Psoas muscle (tissue), 8 donors: Measurements from ENCODE around the gene C7orf57. TPM values are rescaled to one million over a fixed set of nuclear protein-coding genes. Genes with fewer than 3 reads are reported as not detected.

Source experiments
- ATAC-seq, 4 donors: fragments of 200-7000 bp; cut with Tn5 transposase; one replicate each; pipeline ENCODE4 v1.9.1; 2020; ENCODE audit warnings: moderate library complexity in 3 of 4, mild to moderate bottlenecking in 2 of 4
- DNase-seq, 2 donors: peaks; one replicate each; pipeline ENCODE4 v3.0.0-alpha.2; 2020
- H3K27ac ChIP-seq: fragments of 200-600 bp; one replicate; pipeline ENCODE4 v1.8.0; 2022
- H3K27me3 ChIP-seq, 3 donors: fragments of 200-600 bp in 1 of 3; one replicate each; pipeline versions ENCODE4 v1.6.1 to v1.8.0; 2013 to 2022; ENCODE audit warnings: low read length in 2 of 3, mild to moderate bottlenecking in 2 of 3, moderate library complexity in 1 of 3; ENCODE audit not compliant: insufficient read depth in 3 of 3
- H3K36me3 ChIP-seq, 2 donors: fragments of 200-600 bp in 1 of 2; one replicate each; pipeline versions ENCODE4 v1.6.1 to v1.8.0; 2013 to 2022; ENCODE audit warnings: low read depth in 1 of 2, mild to moderate bottlenecking in 1 of 2, moderate library complexity in 1 of 2; ENCODE audit not compliant: insufficient read depth in 1 of 2
- H3K4me1 ChIP-seq: fragments of 200-600 bp; one replicate; pipeline ENCODE4 v1.8.0; 2022
- H3K4me3 ChIP-seq: fragments of 200-600 bp; one replicate; pipeline ENCODE4 v1.8.0; 2022; ENCODE audit warnings: mild to moderate bottlenecking
- H3K9me3 ChIP-seq: fragments of 200-600 bp; one replicate; pipeline ENCODE4 v1.8.0; 2022
- CTCF ChIP-seq: fragments of 200-600 bp; IDR thresholded peaks from one replicate; pipeline ENCODE4 v1.8.0; 2022; ENCODE audit warnings: antibody characterized with exemption
- WGBS, 3 donors: extraction: QIAGEN DNeasy Blood & Tissue Kit; methylation state at CpG; one replicate each; pipeline versions ENCODE4 v1.1.6 to v1.1.7; 2013; 5-methylcytosine and 5-hydroxymethylcytosine counted together
- intact Hi-C, 2 donors: fragments of 100-400 bp; cut with DNase I; formaldehyde crosslinking; loops; one replicate each; pipeline versions ENCODE4 v1.11.0 to v1.14.2; 2022
- polyA plus RNA-seq, 3 donors: library from polyadenylated mRNA; stranded (reverse); fragments of 200-250 nt; gene quantifications; one replicate each; pipeline ENCODE4 v1.2.3, GENCODE V29; 2013
- total RNA-seq, 4 donors: library from RNA; stranded (reverse); fragmentation: NEBNext Ultra II Directional in 2 of 4; extraction: Animal tissue kit (Norgen Biotek cat#: 25700) in 2 of 4; gene quantifications; one replicate each; pipeline versions ENCODE4 v1.2.1 to v1.2.4, GENCODE V29; 2021 to 2023
- donor health status: healthy with polysubstance abuse.
- donor health status: DM: no; HTN: no; CAD: no; lungs with moderate emphysema.
- donor health status: Bipolar disorder and iron deficiency.
- donor health status: healthy.
- donor health status: DM: yes; HTN: yes; CAD: no.
- donor health status: DM: no; HTN: no; CAD: no.
- donor health status: DM: no; HTN: no; CAD: no.
- donor health status: DM: yes; HTN: yes; CAD: no.

The C7orf57 gene
- total and polyA plus RNA-seq, 7 donors = 0.01 to 0.06 TPM; not detected in 5

DNA sequence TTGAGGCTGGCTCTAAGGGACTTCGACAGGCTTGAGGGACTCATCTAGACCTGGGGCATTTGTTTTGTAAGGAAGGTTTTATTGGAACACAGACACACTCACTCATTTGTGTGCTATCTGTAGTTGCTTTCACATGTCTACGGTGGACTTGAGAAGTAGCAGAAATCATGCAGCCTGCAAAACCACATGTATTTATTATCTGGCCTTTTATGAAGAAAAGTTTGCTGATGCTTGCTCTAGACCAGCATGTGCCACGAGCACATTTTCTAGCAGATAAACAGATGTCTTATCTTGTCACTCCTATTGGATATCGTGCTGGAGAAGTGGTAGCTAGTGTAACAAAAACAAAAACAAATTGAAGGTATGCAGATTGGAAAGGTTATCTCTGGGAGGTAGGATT is 63.5 kb downstream of the C7orf57 start:
- intact Hi-C loops = no loop called here
- Histone ChIP-seq H3K4me1 (no peaks in the 10 kb centered on the region), H3K4me3 (no peak overlapping the region), H3K27me3 (no peaks in the 10 kb centered on the region), H3K36me3 (peaks cover 19 to 67% of the 10 kb centered on the region in 2 donors), H3K9me3 (no peaks in the 10 kb centered on the region), H3K27ac (no peak overlapping the region)
- DNase-seq (no peak), ATAC-seq (no peak)
- WGBS, 3 donors = 78 to 88% (median 79%) methylated on average over 4 of the region's 4 CpGs
- no peak for TF ChIP-seq CTCF

- WGBS, 3 donors = 73 to 85% (median 81%) methylated on average over 3 of the region's 3 CpGs
- Histone ChIP-seq H3K4me1 (no peaks in the 10 kb centered on the region), H3K36me3 (peaks cover 19 to 69% of the 10 kb centered on the region in 2 donors), H3K27me3 (no peaks in the 10 kb centered on the region), H3K9me3 (no peaks in the 10 kb centered on the region), H3K4me3 (no peak overlapping the region), H3K27ac (no peak overlapping the region)
- intact Hi-C loops = no loop called here
- no peak for ATAC-seq
- no peak for TF ChIP-seq CTCF
- DNase-seq = no peak
Measured at GRCh38 chr7:48099781-48100180, 64.4 kb downstream of the C7orf57 start.

DNA sequence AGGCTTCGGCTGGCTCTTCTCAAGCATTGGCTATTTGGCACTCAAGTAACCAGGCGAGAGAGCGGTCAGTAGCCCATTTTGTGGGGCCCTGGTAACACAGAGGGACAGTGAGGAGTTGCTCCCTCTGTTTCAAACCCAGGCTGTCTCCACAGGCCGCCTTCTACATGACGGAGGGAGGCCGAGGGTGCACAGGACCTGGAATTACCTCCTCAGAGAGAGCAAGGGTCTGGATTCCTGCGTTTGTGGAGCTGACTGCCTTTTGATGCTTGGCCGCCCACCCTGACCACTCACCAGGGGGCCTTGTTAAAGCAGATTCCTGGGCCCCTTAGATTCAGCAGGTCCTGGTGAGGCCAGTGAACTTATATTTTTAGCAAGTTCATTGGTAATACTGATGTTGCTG is 66.0 kb downstream of the C7orf57 start:
- Histone ChIP-seq H3K36me3 (peaks cover 19 to 72% of the 10 kb centered on the region in 2 donors), H3K27ac (no peak overlapping the region), H3K9me3 (no peaks in the 10 kb centered on the region), H3K4me1 (no peaks in the 10 kb centered on the region), H3K27me3 (no peaks in the 10 kb centered on the region), H3K4me3 (no peak overlapping the region)
- no peak for TF ChIP-seq CTCF
- intact Hi-C loops = no loop called here
- no peak for DNase-seq
- WGBS, 3 donors = 94 to 96% (median 94%) methylated on average over 8 of the region's 8 CpGs
- no peak for ATAC-seq

- DNase-seq (no peak), ATAC-seq (no peak)
- TF ChIP-seq CTCF = peak; percentile 5
- WGBS, 3 donors = 79 to 87% (median 82%) methylated on average over 4 of the region's 4 CpGs
- Histone ChIP-seq H3K36me3 (peaks cover 19 to 76% of the 10 kb centered on the region in 2 donors), H3K4me1 (no peaks in the 10 kb centered on the region), H3K9me3 (no peaks in the 10 kb centered on the region), H3K4me3 (no peak overlapping the region), H3K27me3 (no peaks in the 10 kb centered on the region), H3K27ac (no peak overlapping the region)
- intact Hi-C loops = no loop called here
Measured at GRCh38 chr7:48101968-48102367, 66.6 kb downstream of the C7orf57 start.

- ATAC-seq (no peak), DNase-seq (no peak)
- peaks cover 19 to 82% of the 10 kb centered on the region in 2 donors for H3K36me3 ChIP-seq
- no peak for TF ChIP-seq CTCF
- no peaks in the 10 kb centered on the region for H3K27me3 ChIP-seq
- no peaks in the 10 kb centered on the region for H3K9me3 ChIP-seq
- no peak overlapping the region for H3K4me3 ChIP-seq
- intact Hi-C loops = no loop called here
- WGBS, 3 donors = 87 to 93% (median 93%) methylated on average over 4 of the region's 4 CpGs
- H3K4me1 ChIP-seq = no peaks in the 10 kb centered on the region
- H3K27ac ChIP-seq = no peak overlapping the region
Measured at GRCh38 chr7:48102530-48102929, 67.2 kb downstream of the C7orf57 start.
